K562 (cell line): ENCODE measurements around the gene ABCG1. TPM values are rescaled to one million over a fixed set of nuclear protein-coding genes. Genes with fewer than 3 reads are reported as not detected.

Experiments
- ATAC-seq: fragments of 200-7000 bp; cut with Tn5 transposase; 3 replicates; pipeline ENCODE4 v1.9.1; 2020; ENCODE audit warnings: moderate library complexity
- BruUV-seq: library from RNA; stranded (reverse); fragments of 400-500 nt; replicated peaks from 2 replicates; lab custom pipeline; 2021; lab: Mats Ljungman, UMichigan
- CTCF ChIA-PET: fragments of 300-600 bp; formaldehyde crosslinking; extraction: SDS; loops from one replicate; lab custom pipeline; 2021; ENCODE audit warnings: low intra/inter-chr PET ratio; lab: Yijun Ruan, JAX
- POLR2A ChIA-PET: fragments of 300-600, 350-650 bp; sonication (Branson Sonifier 250); formaldehyde crosslinking; extraction: SDS; loops from one replicate; lab custom pipeline; 2021; ENCODE audit warnings: antibody characterized with exemption, inconsistent platforms; lab: Yijun Ruan, JAX
- DNase-seq, 4 experiments: peaks; one replicate each; pipeline versions ENCODE4 v3.0.0 to v3.0.0-alpha.2; 2011 to 2018; ENCODE audit warnings: low spot score in 3 of 4, mixed read lengths in 3 of 4; ENCODE audit errors: extremely low read depth in 1 of 4
- FAIRE-seq: peaks from 2 replicates; lab custom pipeline; 2011; peaks lifted over from hg19 to GRCh38; lab: Jason Lieb, UNC
- H2AFZ ChIP-seq: 2 replicates; pipeline ENCODE4 v1.6.0; 2011; ENCODE audit warnings: low read depth, low read length, control low read depth, inconsistent platforms
- H3K27ac ChIP-seq: fragments of 200-600 bp; 3 replicates; pipeline ENCODE4 v1.8.0; 2011; ENCODE audit warnings: low read depth, mild to moderate bottlenecking, control low read depth, inconsistent platforms, low read length, moderate library complexity, mixed read lengths; ENCODE audit errors: extremely low read depth
- H3K27me3 ChIP-seq, 2 experiments: fragments of 300-600 bp in 1 of 2; 2 replicates in 1 of 2; 3 replicates in 1 of 2; pipeline versions ENCODE4 v1.6.0 to v1.8.0; 2011; ENCODE audit warnings: inconsistent platforms in 2 of 2, low read length in 2 of 2, mild to moderate bottlenecking in 1 of 2, mixed read lengths in 1 of 2, moderate library complexity in 1 of 2; ENCODE audit not compliant: control insufficient read depth in 2 of 2, insufficient read depth in 2 of 2
- H3K36me3 ChIP-seq: fragments of 300-600 bp; 3 replicates; pipeline ENCODE4 v1.8.0; 2011; ENCODE audit warnings: mild to moderate bottlenecking, low read length, inconsistent platforms; ENCODE audit not compliant: control insufficient read depth, insufficient read depth
- H3K4me1 ChIP-seq, 2 experiments: fragments of 200-600 bp in 1 of 2; replicated peaks in 1 of 2; 2 replicates in 1 of 2; 3 replicates in 1 of 2; pipeline versions ENCODE4 v1.5.1 to v1.8.0; 2011; ENCODE audit warnings: inconsistent platforms in 2 of 2, low read length in 2 of 2, mild to moderate bottlenecking in 1 of 2, mixed read lengths in 1 of 2, moderate library complexity in 1 of 2; ENCODE audit not compliant: control insufficient read depth in 2 of 2, insufficient read depth in 2 of 2
- H3K4me2 ChIP-seq: 2 replicates; pipeline ENCODE4 v1.6.1; 2011; ENCODE audit warnings: low read length, control low read depth, inconsistent platforms, mixed read lengths; ENCODE audit not compliant: insufficient read depth
- H3K4me3 ChIP-seq: fragments of 200-600 bp; sonication (generic), shearing (Covaris generic); 2 replicates; pipeline ENCODE4 v1.5.1; 2016; ENCODE audit warnings: control low read depth, inconsistent platforms
- H3K79me2 ChIP-seq: fragments of 200-600 bp; 3 replicates; pipeline ENCODE4 v1.8.0; 2011; ENCODE audit warnings: low read length, inconsistent platforms; ENCODE audit not compliant: control insufficient read depth, insufficient read depth
- H3K9ac ChIP-seq, 2 experiments: 2 replicates each; pipeline versions ENCODE4 v1.6.0 to v1.6.1; 2011; ENCODE audit warnings: low read depth in 2 of 2, low read length in 2 of 2, control low read depth in 1 of 2, inconsistent platforms in 1 of 2, mild to moderate bottlenecking in 1 of 2, mixed read lengths in 1 of 2; ENCODE audit not compliant: insufficient read depth in 1 of 2
- H3K9me1 ChIP-seq: one replicate; pipeline ENCODE4 v1.6.0; 2011; ENCODE audit warnings: inconsistent platforms, mild to moderate bottlenecking, low read length, moderate library complexity; ENCODE audit not compliant: control insufficient read depth, insufficient read depth
- H3K9me3 ChIP-seq: replicated peaks from 2 replicates; pipeline ENCODE4 v1.5.1; 2011; ENCODE audit warnings: low read depth, low read length, inconsistent platforms; ENCODE audit not compliant: control insufficient read depth, insufficient read depth
- H4K20me1 ChIP-seq: replicated peaks from 2 replicates; pipeline ENCODE4 v1.6.1; 2011; ENCODE audit warnings: low read length, inconsistent platforms, mixed read lengths; ENCODE audit not compliant: control insufficient read depth, insufficient read depth
- C11orf30 ChIP-seq: fragments of 450-650 bp; IDR thresholded peaks from 2 replicates; pipeline ENCODE4 v1.6.1; 2016; ENCODE audit warnings: low read depth, mild to moderate bottlenecking
- CHD1 ChIP-seq: fragments of 200-600 bp; sonication (generic); IDR thresholded peaks from one replicate; pipeline ENCODE4 v1.6.1; 2012; ENCODE audit warnings: mild to moderate bottlenecking, moderate library complexity, low read length, inconsistent platforms
- DLX4 ChIP-seq: fragments of 250-450 bp; sonication (Bioruptor Pico); IDR thresholded peaks from 2 replicates; pipeline ENCODE4 v1.6.1; 2021; ENCODE audit warnings: mild to moderate bottlenecking
- E2F1 ChIP-seq: sonication (generic); formaldehyde crosslinking; IDR thresholded peaks from 2 replicates; pipeline ENCODE4 v1.8.1; 2023; ENCODE audit warnings: mild to moderate bottlenecking, missing genetic modification reagents, moderate library complexity
- E2F3 ChIP-seq: fragments of 250-450 bp; sonication (Bioruptor Pico); IDR thresholded peaks from 2 replicates; pipeline ENCODE4 v1.4.0; 2020; ENCODE audit warnings: mild to moderate bottlenecking
- HEY1 ChIP-seq: fragments of 250-450 bp; sonication (Bioruptor Pico); IDR thresholded peaks from 2 replicates; pipeline ENCODE4 v1.5.0; 2020; ENCODE audit warnings: mild to moderate bottlenecking, moderate library complexity, borderline replicate concordance
- MAFF ChIP-seq: IDR thresholded peaks from 2 replicates; pipeline ENCODE4 v1.6.1; 2012; ENCODE audit warnings: low read length, improper control_type of control experiment
- MAFG ChIP-seq: fragments of 450-650 bp; conservative IDR thresholded peaks from 2 replicates; pipeline ENCODE4 v1.6.1; 2016; ENCODE audit warnings: missing genetic modification characterization, missing compliant biosample characterization
- MAFK ChIP-seq: IDR thresholded peaks from 2 replicates; pipeline ENCODE4 v1.6.1; 2011; ENCODE audit warnings: low read length, improper control_type of control experiment
- NEUROD1 ChIP-seq: fragments of 150-350 bp; IDR thresholded peaks from 2 replicates; pipeline ENCODE4 v1.6.1; 2014; ENCODE audit warnings: borderline replicate concordance, low read length, low read depth; ENCODE audit not compliant: partially characterized antibody
- NONO ChIP-seq, 2 experiments: fragments of 200-400 bp in 1 of 2; fragments of 450-650 bp in 1 of 2; formaldehyde crosslinking in 1 of 2; IDR thresholded peaks; 2 replicates each; pipeline ENCODE4 v1.6.1; 2017; ENCODE audit warnings: low read depth in 2 of 2, mild to moderate bottlenecking in 2 of 2, moderate library complexity in 2 of 2, low read length in 1 of 2
- RBM15 ChIP-seq: fragments of 200-400 bp; formaldehyde crosslinking; IDR thresholded peaks from 2 replicates; pipeline ENCODE4 v1.6.1; 2018; ENCODE audit warnings: mild to moderate bottlenecking, low read length, moderate library complexity; ENCODE audit not compliant: insufficient read depth
- ZNF140 ChIP-seq: fragments of 250-450 bp; sonication (Bioruptor Pico); IDR thresholded peaks from 2 replicates; pipeline ENCODE4 v1.8.0; 2021; ENCODE audit warnings: moderate library complexity, mild to moderate bottlenecking, inconsistent platforms
- ZNF184 ChIP-seq: sonication (generic); formaldehyde crosslinking; IDR thresholded peaks from 2 replicates; pipeline ENCODE4 v1.5.0; 2020; ENCODE audit warnings: missing genetic modification reagents
- WGBS: fragments of 100-300 bp; shearing (Covaris generic); methylation state at CpG from one replicate; pipeline ENCODE4 v1.1.6; 2016; ENCODE audit warnings: low coverage, mixed read lengths; ENCODE audit not compliant: insufficient coverage; ENCODE audit errors: missing lambda C conversion rate; 5-methylcytosine and 5-hydroxymethylcytosine counted together
- in situ Hi-C: fragments of 300-500 bp; cut with MboI; formaldehyde crosslinking; loops from 4 replicates; pipeline ENCODE4 v1.15.0; 2018; ENCODE audit warnings: inconsistent platforms, mixed read lengths
- intact Hi-C: fragments of 100-400 bp; cut with micrococcal nuclease; formaldehyde crosslinking; loops from 2 replicates; pipeline ENCODE4 v1.14.2; 2022
- polyA plus RNA-seq, 8 experiments: library from polyadenylated mRNA; depleted of rRNA in 4 of 8; stranded (reverse) in 5 of 8; unstranded in 3 of 8; fragments of >200 nt; fragmentation: Nextera tagmentation in 2 of 8; fragmentation: Illumina TruSeq in 1 of 8; extraction: Ambion mirVana in 2 of 8; extraction: Trizol in 1 of 8; gene quantifications; 2 replicates each; pipeline versions ENCODE4 v1.2.1 to v1.2.3, GENCODE V29; 2011 to 2014; ENCODE audit warnings: inconsistent platforms in 1 of 8, missing spikeins in 1 of 8
- total RNA-seq, 7 experiments: library from RNA; depleted of rRNA in 6 of 7; stranded (reverse); fragments of >200 nt in 6 of 7; fragmentation: Illumina TruSeq in 2 of 7; extraction: Trizol in 2 of 7; gene quantifications; 2 replicates each; pipeline versions ENCODE4 v1.2.1 to v1.2.3, GENCODE V29; 2011 to 2021; ENCODE audit warnings: low replicate concordance in 1 of 7

Gene ABCG1
- total and polyA plus RNA-seq, 9 of the 15 experiments (the other 6 are each of a cell fraction or from before 2014, with no cell fraction given), result 0.04 to 0.09 TPM; not detected in 7

DNA sequence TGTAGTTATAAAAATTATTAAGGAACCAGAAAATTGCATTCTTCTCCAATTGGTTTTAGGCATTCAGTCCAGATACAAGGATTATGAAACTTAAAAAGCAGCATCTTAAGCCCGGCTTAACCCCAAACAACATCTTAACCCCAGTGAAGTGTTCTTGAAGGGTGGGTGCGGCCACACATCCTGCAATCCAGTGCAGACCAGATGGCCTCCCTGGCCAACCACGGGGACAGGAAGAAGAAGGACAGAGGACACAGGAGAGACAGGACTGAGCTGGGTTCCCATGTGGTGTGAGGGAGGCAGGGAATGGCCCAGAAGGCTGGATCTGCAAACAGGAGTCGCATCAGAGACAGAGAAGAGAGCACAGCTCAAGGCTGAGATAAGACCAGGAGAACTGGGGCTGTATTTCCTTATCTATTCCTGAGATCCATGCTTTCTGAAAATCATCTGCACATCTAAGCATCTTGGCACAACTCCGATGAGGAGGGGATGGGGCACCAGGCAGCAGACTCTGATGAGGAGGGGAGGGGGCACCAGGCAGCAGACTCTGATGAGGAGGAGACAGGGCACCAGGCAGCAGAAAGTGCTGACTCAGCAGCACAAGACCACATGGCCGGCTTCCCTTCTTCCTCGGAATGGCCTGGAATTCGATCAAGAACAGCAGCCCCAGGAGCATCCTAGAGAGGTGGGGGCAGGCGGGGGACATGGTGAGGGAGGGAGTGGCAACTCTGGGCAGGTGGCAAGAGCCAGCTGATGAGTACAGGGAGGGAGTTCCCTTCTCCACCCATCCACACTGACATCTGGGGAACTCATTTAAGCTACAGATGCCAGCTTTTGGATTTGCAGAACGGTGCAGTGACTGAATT, 26.6 kb downstream of the ABCG1 start:
- intact Hi-C loops (no loop called here), in situ Hi-C loops (no loop called here)
- ChIA-PET CTCF (no interaction called here), POLR2A (interaction anchor here (1.4 kb wide), 1 partner anchor 9 kb away, joined by 4 read pairs; no protein-coding TSS in a partner anchor)
- no peaks in the 10 kb centered on the region for H3K4me1 ChIP-seq
- no peak for ATAC-seq
- no peak overlapping the region for H3K4me2 ChIP-seq
- H4K20me1 ChIP-seq, result no peaks in the 10 kb centered on the region
- H2AFZ ChIP-seq, result no peak overlapping the region
- H3K9ac ChIP-seq, result no peak overlapping the region
- H3K36me3 ChIP-seq, result no peaks in the 10 kb centered on the region
- no peaks in the 10 kb centered on the region for H3K9me3 ChIP-seq
- no peaks in the 10 kb centered on the region for H3K79me2 ChIP-seq
- FAIRE-seq, result no peak
- WGBS, result 0% methylated on average over 9 of the region's 10 CpGs
- no peaks in the 10 kb centered on the region for H3K9me1 ChIP-seq
- H3K27me3 ChIP-seq, result peaks cover 23 to 53% of the 10 kb centered on the region in 2 experiments; a peak in 4 of 5 replicates
- BruUV-seq, result no TSS peak
- no peak for DNase-seq
- H3K4me3 ChIP-seq, result no peak overlapping the region
- H3K27ac ChIP-seq, result no peak overlapping the region
- TF ChIP-seq C11orf30 (peak; percentile 95), MAFG (tag) (peak; percentile 92), E2F1 (no peak), HEY1 (no peak), E2F3 (CRISPR knock-in tag) (no peak), MAFK (peak; percentile 98), ZNF140 (CRISPR knock-in tag) (no peak), ZNF184 (CRISPR knock-in tag) (no peak), RBM15 (no peak), MAFF (peak; percentile 92), NONO (IDR thresholded peaks at IDR 0.05; ENCODE audit: low read depth in 2 of 2, low read length in 1 of 2) (no peak), NEUROD1 (no peak), CHD1 (no peak), DLX4 (CRISPR knock-in tag) (no peak)
